ENCODE results near the gene TAF4. TPM values are rescaled to one million over a fixed set of nuclear protein-coding genes. Genes with fewer than 3 reads are reported as not detected.
A peak's percentile ranks its signal among the peaks of the same experiment; 100 is the strongest.

TAF4 gene
- total and polyA plus RNA-seq, 2 of the 13 experiments (the other 11 are each of a cell fraction or from before 2014, with no cell fraction given) = 5.9 to 12.0 TPM

GRCh38 chr20:61966492-61967244 is 99.0 kb downstream of the TAF4 start (continued):
- TF ChIP-seq TBX2 (CRISPR knock-in tag; IDR thresholded peaks at IDR 0.05; ENCODE audit: borderline replicate concordance) (peak; percentile 38; the same call in 1 of the 2 replicates), ZNF460 (CRISPR knock-in tag; IDR thresholded peaks at IDR 0.05; ENCODE audit: borderline replicate concordance) (no peak), YEATS2 (CRISPR knock-in tag; IDR thresholded peaks at IDR 0.05; ENCODE audit: borderline replicate concordance) (no peak), SRSF1 (optimal IDR thresholded peaks at IDR 0.05; ENCODE audit: low read depth, low read length) (peak; percentile 81), PRDM4 (CRISPR knock-in tag; IDR thresholded peaks at IDR 0.05; ENCODE audit: borderline replicate concordance) (no peak), ZNF180 (CRISPR knock-in tag; IDR thresholded peaks at IDR 0.05; ENCODE audit: borderline replicate concordance, low read depth) (no peak), RFX5 (IDR thresholded peaks at IDR 0.05; ENCODE audit: low read depth, low read length) (no peak), STAT6 (CRISPR knock-in tag; IDR thresholded peaks at IDR 0.05; ENCODE audit: borderline replicate concordance) (no peak), ZNF256 (CRISPR knock-in tag; conservative IDR thresholded peaks at IDR 0.05) (0 out of 2 replicates have a peak, but pooled peaks have one; percentile 5), ZNF367 (CRISPR knock-in tag; IDR thresholded peaks at IDR 0.05; ENCODE audit: borderline replicate concordance) (no peak), SPEN (CRISPR knock-in tag; IDR thresholded peaks at IDR 0.05; ENCODE audit: low read depth) (no peak), ONECUT2 (CRISPR knock-in tag; IDR thresholded peaks at IDR 0.05) (no peak), ZNF547 (CRISPR knock-in tag; IDR thresholded peaks at IDR 0.05) (no peak; the same call in 1 of the 2 replicates), ZNF3 (CRISPR knock-in tag; IDR thresholded peaks at IDR 0.05) (no peak), ZNF609 (CRISPR knock-in tag; IDR thresholded peaks at IDR 0.05; ENCODE audit: borderline replicate concordance) (no peak), ZNF709 (CRISPR knock-in tag; IDR thresholded peaks at IDR 0.05) (no peak), RAD21 (CRISPR knock-in tag; IDR thresholded peaks at IDR 0.05) (no peak), HNRNPL (IDR thresholded peaks at IDR 0.05; ENCODE audit: low read depth, low read length) (peak; percentile 87), HMGA1 (CRISPR knock-in tag; conservative IDR thresholded peaks at IDR 0.05) (no peak), SP4 (CRISPR knock-in tag; IDR thresholded peaks at IDR 0.05) (peak; percentile 52; the same call in 1 of the 2 replicates), ZNF24 (IDR thresholded peaks at IDR 0.05) (no peak)

Measured in HepG2 (cell line).